Stimulated activated CD4-positive, alpha-beta T cell treated with anti-CD3 and anti-CD28 coated beads, Interleukin-15, amount 100 ng/mL, for 1 hour (primary cell): ENCODE data around the gene SERPINH1.

Source experiments
- DNase-seq, 2 donors: peaks; one replicate each; pipeline ENCODE4 v3.0.0-alpha.2; 2020; ENCODE audit warnings: low read depth in 1 of 2, low spot score in 1 of 2

SERPINH1 gene

GRCh38 chr11:75562048-75562835 lies at the start of gene SERPINH1:
SERPINH1 (plus strand) TSS chr11:75562253; CDS start chr11:75566350, 4,097 bp downstream.
- DNase-seq = peak; percentile 26 to 47

DNA sequence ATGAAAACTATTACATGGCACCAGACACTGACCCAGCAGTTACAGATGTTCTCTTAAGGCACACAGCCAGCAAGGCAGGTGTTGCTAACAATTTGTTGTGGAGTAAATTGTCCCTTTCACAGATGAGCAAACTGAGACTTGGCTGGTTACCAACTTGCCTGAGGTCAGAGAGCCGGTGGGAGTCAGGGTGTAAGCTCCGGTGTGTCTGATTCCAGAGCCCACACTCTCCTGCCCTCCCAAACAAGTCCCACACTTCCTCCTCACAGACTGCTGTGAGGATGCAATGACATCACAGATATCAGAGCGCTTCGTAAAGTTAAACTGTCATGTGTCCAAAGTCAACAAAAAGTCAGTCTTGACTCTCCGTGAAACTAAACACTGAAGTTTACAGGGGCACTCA lies 48.8 kb upstream of the SERPINH1 start:
- DNase-seq = no peak

- DNase-seq = no peak
These were observed 47.5 kb upstream of the SERPINH1 start for GRCh38 chr11:75514596-75514995.

- no peak for DNase-seq
These were observed 45.9 kb upstream of the SERPINH1 start for GRCh38 chr11:75516140-75516539.

DNA sequence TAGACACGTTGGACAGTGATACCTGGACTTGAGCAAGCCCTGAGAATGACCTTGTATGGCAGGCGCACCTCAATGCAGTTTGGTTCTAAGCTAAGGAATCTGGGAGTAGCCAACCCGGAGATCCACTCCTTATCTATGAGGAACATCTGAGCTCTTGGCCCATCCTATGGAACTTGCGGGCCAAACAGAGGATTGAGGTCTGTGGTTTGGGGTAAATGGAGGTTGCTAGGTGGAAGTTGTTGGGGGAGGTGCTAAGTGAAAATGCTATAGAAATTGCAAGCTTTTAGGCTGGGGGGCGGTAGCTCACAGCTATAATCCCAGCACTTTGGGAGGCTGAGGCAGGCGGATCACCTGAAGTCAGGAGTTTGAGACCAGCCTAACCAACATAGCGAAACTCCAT lies 45.2 kb upstream of the SERPINH1 start:
- DNase-seq = no peak

DNA sequence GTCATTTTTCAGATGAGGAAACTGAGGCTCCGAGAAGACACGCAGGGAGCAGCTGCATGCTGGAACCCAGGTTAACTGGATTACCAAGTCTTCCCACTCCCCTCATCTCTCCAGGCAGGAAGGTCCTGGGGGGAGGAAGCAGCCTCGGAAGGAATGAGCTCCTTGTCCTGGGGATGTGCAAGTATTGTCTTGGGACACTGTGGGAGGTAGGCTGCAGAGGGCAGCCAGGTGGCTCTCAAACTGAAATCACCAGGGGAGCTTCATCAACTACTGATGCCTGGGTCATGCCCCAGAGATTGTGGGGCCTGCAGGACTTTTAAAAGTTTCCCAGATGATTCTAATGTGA lies 43.9 kb upstream of the SERPINH1 start:
- no peak for DNase-seq

- no peak for DNase-seq
These were observed 43.0 kb upstream of the SERPINH1 start for GRCh38 chr11:75518771-75519653.

GRCh38 chr11:75520688-75521087 lies 41.4 kb upstream of the SERPINH1 start:
- no peak for DNase-seq

GRCh38 chr11:75522286-75523044 lies 39.6 kb upstream of the SERPINH1 start:
- DNase-seq = no peak

GRCh38 chr11:75523189-75523588 lies 38.9 kb upstream of the SERPINH1 start:
- no peak for DNase-seq

- DNase-seq = no peak
These were observed 38.0 kb upstream of the SERPINH1 start for GRCh38 chr11:75523811-75524664.

- DNase-seq = no peak
These were observed 37.2 kb upstream of the SERPINH1 start for GRCh38 chr11:75524665-75525432.

DNA sequence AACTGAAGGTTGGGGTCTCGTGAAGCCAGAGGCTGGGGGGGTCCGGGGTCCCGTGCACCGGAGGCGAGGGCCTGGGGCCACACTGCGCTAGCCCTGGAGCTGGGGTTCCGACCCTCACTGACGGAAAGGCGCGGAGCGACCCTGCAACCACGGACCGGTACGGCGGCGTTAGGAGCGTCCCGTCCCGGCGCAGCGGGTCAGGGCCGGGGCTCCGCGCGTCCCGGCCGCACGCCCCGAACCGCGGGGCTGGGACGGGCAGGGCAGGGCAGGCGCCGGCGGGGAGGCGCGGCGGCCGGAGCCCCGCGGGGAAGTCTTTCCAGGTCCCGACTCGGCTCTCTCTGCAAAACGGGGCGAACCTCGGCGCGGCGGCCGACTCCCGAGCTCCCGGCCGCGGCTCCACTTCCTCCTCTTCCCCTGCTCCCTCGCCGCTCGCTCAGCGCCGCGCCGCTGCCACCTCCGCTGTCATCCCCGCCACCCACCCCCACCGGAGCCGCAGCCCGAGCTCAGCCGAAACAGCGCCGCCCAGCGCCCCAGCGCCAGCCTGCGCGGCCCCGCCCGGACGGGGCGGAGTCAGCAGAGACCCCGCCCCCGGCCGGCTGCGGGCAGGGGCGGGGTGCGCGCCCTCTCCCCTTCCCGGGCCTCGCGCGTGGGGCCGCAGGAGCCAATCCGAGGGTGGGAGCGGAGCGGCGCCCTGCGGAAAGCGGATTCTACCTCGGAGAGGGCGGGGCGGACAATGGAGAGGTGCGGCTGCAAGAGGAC lies 36.4 kb upstream of the SERPINH1 start, which contains the start of gene GDPD5:
Gene GDPD5, minus strand, starts transcription at position 509 of the 759 bp plus-strand sequence. CDS start 48,206 bp downstream, outside the sequence.
- peak; percentile 76 to 79 for DNase-seq

DNA sequence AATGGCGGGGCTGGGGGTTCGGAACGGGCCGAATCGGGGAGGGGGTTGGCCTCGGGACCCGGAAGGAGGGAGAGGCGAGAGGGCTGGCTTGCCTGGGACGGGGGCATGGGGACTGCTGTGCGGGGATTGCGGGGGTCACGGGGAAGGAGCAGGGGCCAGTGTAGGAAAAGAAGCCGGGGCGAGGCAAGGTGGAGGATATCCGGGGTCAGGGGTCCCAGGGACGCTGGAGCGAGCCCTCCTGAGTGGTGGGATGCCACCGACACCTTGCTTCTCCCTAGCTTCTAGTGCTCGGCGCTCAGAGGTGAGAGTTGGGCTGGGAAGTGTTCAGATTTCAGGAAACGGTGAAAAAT lies 35.9 kb upstream of the SERPINH1 start:
- DNase-seq = no peak

GRCh38 chr11:75527130-75527529 lies 34.9 kb upstream of the SERPINH1 start:
- DNase-seq = no peak

DNA sequence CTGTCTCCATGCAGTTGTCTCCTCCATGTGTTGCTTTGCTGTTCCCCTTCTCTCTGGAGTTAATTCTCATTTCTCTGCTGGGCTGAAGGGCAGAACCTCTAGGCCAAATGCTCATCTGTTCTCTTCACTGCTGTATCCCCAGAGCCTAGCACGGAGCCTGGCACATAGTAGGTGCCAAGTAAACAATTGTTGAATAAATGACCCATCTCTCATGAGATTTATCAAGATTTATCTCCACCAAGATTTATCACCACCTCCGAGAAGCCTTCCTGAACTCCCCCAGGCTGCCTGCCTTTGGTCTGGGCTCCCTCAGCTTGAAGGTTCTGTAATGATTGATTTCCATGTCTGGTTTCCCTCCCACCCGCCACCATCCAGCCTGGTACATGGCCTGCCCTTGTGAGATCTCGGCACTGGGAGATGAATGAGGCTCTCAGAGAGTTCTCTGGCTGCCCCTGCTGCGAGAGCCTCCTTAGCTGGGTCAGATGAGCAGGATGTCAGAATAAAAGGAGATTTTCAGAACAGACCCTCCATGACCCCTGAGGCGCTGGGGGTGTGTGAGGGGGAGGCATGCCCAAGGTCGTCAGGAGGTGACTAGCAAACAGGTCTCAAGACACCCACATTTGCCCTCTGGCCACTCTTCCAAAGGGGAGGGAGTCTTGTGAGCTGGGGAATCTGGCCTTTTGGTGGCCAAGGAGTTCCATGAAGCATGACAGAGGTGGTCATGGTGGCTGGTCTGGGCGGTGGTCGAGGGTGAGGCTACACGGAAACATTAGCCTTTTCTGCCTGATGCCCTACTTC lies 33.9 kb upstream of the SERPINH1 start:
- DNase-seq = no peak

GRCh38 chr11:75530577-75530976 lies 31.5 kb upstream of the SERPINH1 start:
- DNase-seq = no peak

DNA sequence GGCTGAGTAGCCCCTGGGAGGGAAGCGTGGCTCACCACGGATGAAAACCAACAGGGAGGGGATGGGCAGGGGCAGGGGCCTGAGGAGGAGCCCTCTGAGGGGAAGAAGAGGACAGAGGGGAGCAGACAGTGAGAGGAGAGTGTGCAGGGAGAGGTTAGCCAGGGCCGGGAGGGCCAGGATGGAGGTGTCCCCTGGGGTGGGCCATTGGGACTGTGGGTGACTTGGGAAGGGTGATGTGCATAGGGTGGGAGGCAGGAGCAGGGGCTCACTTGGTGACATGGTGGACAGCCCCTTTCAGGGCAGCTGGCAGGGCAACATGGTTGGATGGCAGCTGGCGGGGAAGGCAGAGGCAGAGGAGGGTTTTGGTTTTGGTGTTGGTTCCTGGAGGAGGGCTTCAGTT lies 30.7 kb upstream of the SERPINH1 start:
- DNase-seq = no peak
